WI38 (cell line): ENCODE measurements around the gene DIP2B.

Source experiments
- H3K4me3 ChIP-seq: 2 replicates; pipeline ENCODE4 v1.5.1; 2011; ENCODE audit warnings: low read depth, mild to moderate bottlenecking, control low read depth, low read length
- TF ChIP-seq, protein P1 (sequence below): IDR thresholded peaks from 2 replicates; pipeline ENCODE4 v1.5.1; 2012; ENCODE audit warnings: low read depth, mild to moderate bottlenecking, control low read depth, low read length

Gene DIP2B

DNA sequence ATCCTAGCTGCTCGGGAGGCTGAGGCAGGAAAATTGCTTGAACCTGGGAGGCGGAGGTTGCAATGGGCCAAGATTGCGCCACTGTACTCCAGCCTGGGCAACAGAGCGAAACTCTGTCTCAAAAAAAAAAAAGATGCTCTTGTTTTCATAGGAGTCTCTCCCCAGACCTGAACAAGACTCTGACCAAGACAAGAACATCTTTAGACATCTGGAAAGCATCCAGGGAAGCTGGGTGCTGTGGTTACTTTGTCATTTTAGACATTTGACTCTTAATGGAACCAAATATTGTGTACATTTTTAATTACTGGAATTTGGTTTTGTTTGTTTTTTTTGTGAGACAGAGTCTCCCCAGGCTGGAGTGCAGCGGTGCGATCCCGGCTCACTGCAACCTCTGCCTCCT, 238.0 kb downstream of the DIP2B start:
- no peak overlapping the region for H3K4me3 ChIP-seq
- TF ChIP-seq, protein P1, sequence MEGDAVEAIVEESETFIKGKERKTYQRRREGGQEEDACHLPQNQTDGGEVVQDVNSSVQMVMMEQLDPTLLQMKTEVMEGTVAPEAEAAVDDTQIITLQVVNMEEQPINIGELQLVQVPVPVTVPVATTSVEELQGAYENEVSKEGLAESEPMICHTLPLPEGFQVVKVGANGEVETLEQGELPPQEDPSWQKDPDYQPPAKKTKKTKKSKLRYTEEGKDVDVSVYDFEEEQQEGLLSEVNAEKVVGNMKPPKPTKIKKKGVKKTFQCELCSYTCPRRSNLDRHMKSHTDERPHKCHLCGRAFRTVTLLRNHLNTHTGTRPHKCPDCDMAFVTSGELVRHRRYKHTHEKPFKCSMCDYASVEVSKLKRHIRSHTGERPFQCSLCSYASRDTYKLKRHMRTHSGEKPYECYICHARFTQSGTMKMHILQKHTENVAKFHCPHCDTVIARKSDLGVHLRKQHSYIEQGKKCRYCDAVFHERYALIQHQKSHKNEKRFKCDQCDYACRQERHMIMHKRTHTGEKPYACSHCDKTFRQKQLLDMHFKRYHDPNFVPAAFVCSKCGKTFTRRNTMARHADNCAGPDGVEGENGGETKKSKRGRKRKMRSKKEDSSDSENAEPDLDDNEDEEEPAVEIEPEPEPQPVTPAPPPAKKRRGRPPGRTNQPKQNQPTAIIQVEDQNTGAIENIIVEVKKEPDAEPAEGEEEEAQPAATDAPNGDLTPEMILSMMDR: no peak

DNA sequence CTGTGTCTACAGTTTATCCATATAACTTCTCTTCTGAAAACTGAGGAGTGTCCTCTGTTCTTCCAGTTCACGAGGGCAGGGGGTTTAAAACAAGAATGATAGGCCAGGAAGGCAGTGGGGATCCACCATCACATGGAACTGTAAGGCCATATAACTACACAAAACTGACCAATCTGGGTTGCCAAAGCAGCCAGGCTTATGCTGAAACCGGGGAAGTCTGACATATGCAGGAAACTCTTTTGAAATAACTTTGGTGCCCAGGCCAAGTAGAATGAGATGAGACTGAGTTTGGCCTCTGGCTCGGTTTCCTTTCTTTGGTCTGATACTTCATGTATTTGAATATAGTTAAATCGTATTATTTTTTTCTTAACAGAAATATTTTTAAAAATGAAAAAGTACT, 241.1 kb downstream of the DIP2B start:
- TF ChIP-seq, protein P1: no peak
- no peak overlapping the region for H3K4me3 ChIP-seq

DNA sequence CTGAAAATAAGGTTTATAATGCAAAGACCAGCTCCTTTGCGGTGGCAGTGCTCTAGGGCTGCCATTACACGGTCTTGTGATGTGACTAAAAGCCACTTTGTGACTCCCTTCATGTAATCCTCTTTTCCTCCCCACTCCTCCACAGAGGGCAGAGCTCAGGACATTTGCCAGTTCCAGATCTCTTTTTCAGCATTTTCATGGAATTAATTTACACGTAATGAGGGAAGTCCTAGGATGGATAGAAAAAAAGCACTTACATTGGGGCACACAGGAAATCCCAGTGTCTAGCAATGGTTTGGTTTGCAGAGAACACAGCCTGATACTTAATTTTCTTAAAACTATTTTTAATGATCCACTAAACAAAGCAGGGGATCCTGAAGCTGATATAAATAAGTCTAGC, 241.6 kb downstream of the DIP2B start:
- H3K4me3 ChIP-seq: no peak overlapping the region
- TF ChIP-seq, protein P1: no peak

DNA sequence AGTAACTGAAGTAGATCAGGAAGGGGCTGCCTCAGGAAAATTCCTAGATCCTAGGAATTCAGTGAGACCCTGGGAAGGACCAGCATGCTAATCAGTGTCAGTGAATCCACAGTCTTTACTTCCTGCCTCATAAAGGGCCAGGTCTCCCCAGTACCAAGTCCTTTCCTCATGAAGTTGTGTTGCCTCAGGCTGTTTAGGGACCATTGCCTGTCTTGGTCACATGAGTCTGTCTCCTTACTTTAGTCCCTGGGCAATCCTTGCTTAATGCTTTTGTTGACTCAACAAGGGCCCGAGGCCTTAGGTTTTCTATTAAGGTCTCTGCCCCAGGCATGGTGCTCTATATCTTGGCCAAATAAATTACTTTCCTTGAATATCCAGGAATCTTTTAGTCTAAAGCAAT, 243.0 kb downstream of the DIP2B start:
- TF ChIP-seq, protein P1: no peak

DNA sequence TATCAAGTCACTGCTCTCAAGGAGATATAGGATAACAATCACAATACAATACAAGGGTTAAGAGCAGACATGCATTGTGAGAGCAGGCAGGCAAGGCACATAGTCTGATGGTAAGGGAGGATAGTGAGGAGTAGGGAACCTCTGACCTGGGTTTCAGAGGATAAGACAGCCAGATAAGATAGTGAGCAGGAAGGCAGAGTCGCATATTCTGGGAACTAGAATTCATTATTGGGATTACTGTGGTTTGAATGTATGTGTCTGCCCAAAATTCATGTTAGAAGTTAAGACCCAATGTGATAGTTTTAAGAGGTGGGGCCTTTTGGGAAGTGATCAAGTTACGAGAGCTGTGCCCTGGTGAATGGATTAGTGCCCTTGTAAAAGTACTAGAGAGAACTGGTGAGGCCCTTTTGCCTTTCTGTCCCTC, 244.7 kb downstream of the DIP2B start:
- TF ChIP-seq, protein P1: no peak
- no peak overlapping the region for H3K4me3 ChIP-seq

More for the DNA sequence above, 243.0 kb downstream of the DIP2B start:
- H3K4me3 ChIP-seq: no peak overlapping the region

DNA sequence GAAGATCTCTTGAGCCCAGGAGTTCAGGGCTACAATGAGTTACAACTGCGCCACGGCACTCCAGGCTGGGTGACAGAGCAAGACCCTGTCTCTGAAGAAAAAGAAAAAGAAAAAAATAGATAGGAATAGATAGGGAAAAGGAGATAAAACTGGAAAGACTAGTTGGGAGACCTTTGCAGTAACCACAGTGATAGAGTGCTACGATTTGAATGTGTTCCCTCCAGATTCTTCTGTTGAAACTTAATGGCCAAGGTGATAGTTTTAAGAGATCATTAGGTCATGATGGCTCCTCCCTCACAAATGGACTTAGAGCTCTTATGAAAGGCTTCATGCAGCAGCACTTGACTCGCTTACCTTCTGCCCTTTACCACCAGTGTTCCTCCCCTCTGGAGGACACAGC, 245.6 kb downstream of the DIP2B start:
- TF ChIP-seq, protein P1: no peak
- H3K4me3 ChIP-seq: no peak overlapping the region

DNA sequence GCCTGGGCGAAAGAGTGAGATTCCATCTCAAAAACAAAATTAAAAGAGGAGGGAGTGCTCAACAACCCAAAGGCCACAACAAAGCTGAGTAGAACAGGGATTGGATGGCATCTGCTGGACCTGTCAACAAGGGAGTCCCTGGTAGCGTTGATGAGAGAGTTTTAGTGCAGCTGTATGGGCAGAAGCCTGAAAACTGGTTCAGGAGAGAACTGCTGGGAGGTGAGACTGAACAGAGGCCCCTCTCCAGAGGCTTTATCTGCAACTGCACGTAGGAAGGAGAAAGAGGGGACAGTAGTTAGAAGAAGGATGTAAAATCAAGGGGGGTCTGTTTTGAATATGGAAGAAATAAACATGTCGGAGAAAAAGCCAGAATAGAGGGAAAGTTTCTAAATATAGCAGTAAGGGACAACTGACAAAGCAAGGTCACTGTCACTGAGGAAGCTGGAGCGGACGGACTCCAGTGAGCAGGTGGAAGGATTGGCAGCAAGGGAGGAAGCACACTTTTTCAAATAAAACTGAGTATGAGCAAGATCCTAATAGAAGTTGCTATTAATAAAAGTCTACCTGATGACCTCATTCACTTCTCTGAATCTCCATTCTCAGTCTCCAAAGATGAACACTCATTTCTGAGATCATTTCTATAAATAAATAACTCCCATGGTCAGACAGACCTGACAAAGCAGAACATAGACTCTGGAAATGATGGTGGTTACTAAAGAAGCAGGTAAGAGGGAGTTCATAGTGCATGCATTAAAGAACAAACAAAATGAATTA, 247.3 kb downstream of the DIP2B start:
- TF ChIP-seq, protein P1: no peak
- H3K4me3 ChIP-seq: no peak overlapping the region
